GM12878 (cell line): ENCODE results near the gene GALNT15. TPM values are rescaled to one million over a fixed set of nuclear protein-coding genes. Genes with fewer than 3 reads are reported as not detected.

Experiments used
- ATAC-seq: fragments of 200-7000 bp; cut with Tn5 transposase; 3 replicates; pipeline ENCODE4 v1.9.1; 2020; ENCODE audit warnings: mild to moderate bottlenecking, moderate library complexity
- BruUV-seq: library from RNA; stranded (reverse); fragments of 400-500 nt; replicated peaks from 2 replicates; lab custom pipeline; 2021; lab: Mats Ljungman, UMichigan
- CTCF ChIA-PET: fragments of 300-600 bp; sonication (Branson Sonifier 250); formaldehyde crosslinking; extraction: SDS; loops from one replicate; lab custom pipeline; 2021; ENCODE audit warnings: inconsistent platforms; lab: Yijun Ruan, JAX
- POLR2A ChIA-PET: fragments of 350-600 bp; formaldehyde crosslinking; extraction: SDS; loops from one replicate; lab custom pipeline; 2021; ENCODE audit warnings: inconsistent platforms; lab: Charles Lee
- RAD21 ChIA-PET: fragments of 300-600 bp; sonication (Branson Sonifier 250); formaldehyde crosslinking; loops from one replicate; lab custom pipeline; 2023; ENCODE audit warnings: antibody characterized with exemption; ENCODE audit not compliant: unreplicated experiment; lab: Charles Lee
- SMC1A ChIA-PET: fragments of 300-600 bp; sonication (Branson Sonifier 250); formaldehyde crosslinking; loops from one replicate; lab custom pipeline; 2023; ENCODE audit not compliant: unreplicated experiment, uncharacterized antibody; lab: Charles Lee
- DNase-seq: peaks from one replicate; pipeline ENCODE4 v3.0.0-alpha.2; 2011; ENCODE audit warnings: low read depth, low spot score
- FAIRE-seq: peaks from 3 replicates; lab custom pipeline; 2011; peaks lifted over from hg19 to GRCh38; lab: Jason Lieb, UNC
- H2AFZ ChIP-seq: 2 replicates; pipeline ENCODE4 v1.6.0; 2011; ENCODE audit warnings: low read depth, low read length, control low read depth; ENCODE audit not compliant: control insufficient read depth
- H3K27ac ChIP-seq: 2 replicates; pipeline ENCODE4 v1.5.1; 2011; ENCODE audit warnings: control low read depth; ENCODE audit not compliant: control insufficient read depth, insufficient read depth
- H3K27me3 ChIP-seq, 2 experiments: replicated peaks in 1 of 2; 2 replicates each; pipeline versions ENCODE4 v1.6.0 to v1.6.1; 2011; ENCODE audit warnings: low read length in 1 of 2; ENCODE audit not compliant: control insufficient read depth in 2 of 2, insufficient read depth in 2 of 2
- H3K36me3 ChIP-seq, 2 experiments: 2 replicates each; pipeline ENCODE4 v1.5.1; 2011; ENCODE audit warnings: low read length in 1 of 2; ENCODE audit not compliant: control insufficient read depth in 2 of 2, insufficient read depth in 2 of 2
- H3K4me1 ChIP-seq: 2 replicates; pipeline ENCODE4 v1.6.1; 2011; ENCODE audit warnings: mild to moderate bottlenecking, low read length, moderate library complexity, mixed read lengths; ENCODE audit not compliant: control insufficient read depth, insufficient read depth
- H3K4me2 ChIP-seq: 2 replicates; pipeline ENCODE4 v1.6.0; 2011; ENCODE audit warnings: control low read depth; ENCODE audit not compliant: control insufficient read depth, insufficient read depth
- H3K4me3 ChIP-seq: fragments of 200-600 bp; sonication (generic); 2 replicates; pipeline ENCODE4 v1.5.1; 2016
- H3K79me2 ChIP-seq: 2 replicates; pipeline ENCODE4 v1.6.0; 2011; ENCODE audit warnings: low read length; ENCODE audit not compliant: control insufficient read depth, insufficient read depth
- H3K9ac ChIP-seq: 2 replicates; pipeline ENCODE4 v1.8.0; 2011; ENCODE audit warnings: low read length, control low read depth, mixed read lengths; ENCODE audit not compliant: control insufficient read depth, insufficient read depth
- H3K9me3 ChIP-seq: replicated peaks from 3 replicates; pipeline ENCODE4 v1.5.1; 2011; ENCODE audit warnings: mild to moderate bottlenecking, low read length; ENCODE audit not compliant: control insufficient read depth, insufficient read depth
- H4K20me1 ChIP-seq: 2 replicates; pipeline ENCODE4 v1.6.0; 2011; ENCODE audit not compliant: control insufficient read depth, insufficient read depth
- BCL3 ChIP-seq: IDR thresholded peaks from 2 replicates; pipeline ENCODE4 v1.6.1; 2011; ENCODE audit warnings: borderline replicate concordance, low read depth, mild to moderate bottlenecking, moderate library complexity, low read length; ENCODE audit not compliant: insufficient read depth, poor library complexity, severe bottlenecking
- CEBPB ChIP-seq, 2 experiments: fragments of 150-350 bp in 1 of 2; IDR thresholded peaks; 2 replicates each; pipeline ENCODE4 v1.6.1; 2012 to 2014; ENCODE audit warnings: low read depth in 2 of 2, low read length in 2 of 2, borderline replicate concordance in 1 of 2, inconsistent platforms in 1 of 2
- HSF1 ChIP-seq: fragments of 150-350 bp; IDR thresholded peaks from 2 replicates; pipeline ENCODE4 v1.6.1; 2014; ENCODE audit warnings: mild to moderate bottlenecking, low read depth, low read length
- KLF5 ChIP-seq: fragments of 450-650 bp; IDR thresholded peaks from 2 replicates; pipeline ENCODE4 v1.6.1; 2014; ENCODE audit warnings: mild to moderate bottlenecking; ENCODE audit not compliant: partially characterized antibody
- TCF3 ChIP-seq: IDR thresholded peaks from 2 replicates; pipeline ENCODE4 v1.6.1; 2012; ENCODE audit warnings: low read depth, mild to moderate bottlenecking, low read length, borderline replicate concordance; ENCODE audit not compliant: insufficient read depth
- WGBS: methylation state at CpG from one replicate; pipeline ENCODE4 v1.1.6; 2016; ENCODE audit warnings: low lambda C conversion rate; ENCODE audit not compliant: insufficient replicate concordance, insufficient coverage; ENCODE audit errors: missing lambda C conversion rate; 5-methylcytosine and 5-hydroxymethylcytosine counted together
- in situ Hi-C: fragments of 300-500 bp; cut with MboI; formaldehyde crosslinking; loops from 9 replicates; pipeline ENCODE4 v1.14.3; 2018; ENCODE audit warnings: mixed read lengths
- intact Hi-C: fragments of 100-400 bp; cut with micrococcal nuclease; formaldehyde crosslinking; loops from one replicate; pipeline ENCODE4 v1.14.2; 2022; ENCODE audit not compliant: unreplicated experiment
- polyA plus RNA-seq, 11 experiments: library from polyadenylated mRNA; depleted of rRNA in 4 of 11; unstranded in 6 of 11; stranded (reverse) in 5 of 11; fragments of >200 nt; fragmentation: Nextera tagmentation in 4 of 11; fragmentation: Illumina TruSeq in 1 of 11; extraction: Ambion mirVana in 4 of 11; extraction: Trizol in 1 of 11; gene quantifications; 1 replicate in 1 of 11; 2 replicates in 10 of 11; pipeline versions ENCODE4 v1.2.1 to v1.2.3, GENCODE V29; 2011 to 2016; ENCODE audit warnings: inconsistent platforms in 2 of 11, missing spikeins in 2 of 11, low read depth in 1 of 11
- total RNA-seq, 4 experiments: library from RNA; depleted of rRNA in 3 of 4; stranded (reverse); fragments of >200 nt in 3 of 4; fragmentation: Illumina TruSeq in 1 of 4; extraction: Trizol in 1 of 4; gene quantifications; 2 replicates each; pipeline versions ENCODE4 v1.2.1 to v1.2.3, GENCODE V29; 2013 to 2021
- TF ChIP-seq, protein P1 (sequence below): IDR thresholded peaks from 2 replicates; pipeline ENCODE4 v1.6.1; 2011; ENCODE audit warnings: mild to moderate bottlenecking, low read depth, low read length, moderate library complexity; ENCODE audit not compliant: insufficient replicate concordance

GALNT15 gene
- total and polyA plus RNA-seq, 10 of the 15 experiments (the other 5 are each of a cell fraction or from before 2014, with no cell fraction given) = 0.03 to 0.05 TPM; not detected in 8

- TF ChIP-seq CEBPB (IDR thresholded peaks at IDR 0.05; ENCODE audit: borderline replicate concordance in 1 of 2, low read depth in 2 of 2, low read length in 2 of 2) = no peak
- no peak for TF ChIP-seq HSF1
Observed at GRCh38 chr3:16203671-16204629, 29.5 kb downstream of the GALNT15 start (continued).

- no peaks in the 10 kb centered on the region for H3K79me2 ChIP-seq
- intact Hi-C loops (no loop called here), in situ Hi-C loops (no loop called here)
- POLR2A ChIA-PET = no interaction called here
- TF ChIP-seq BCL3 (peak; percentile 97), KLF5 (no peak), TCF3 (peak; percentile 74; the same call in 1 of the 2 replicates)
- TF ChIP-seq, protein P1, sequence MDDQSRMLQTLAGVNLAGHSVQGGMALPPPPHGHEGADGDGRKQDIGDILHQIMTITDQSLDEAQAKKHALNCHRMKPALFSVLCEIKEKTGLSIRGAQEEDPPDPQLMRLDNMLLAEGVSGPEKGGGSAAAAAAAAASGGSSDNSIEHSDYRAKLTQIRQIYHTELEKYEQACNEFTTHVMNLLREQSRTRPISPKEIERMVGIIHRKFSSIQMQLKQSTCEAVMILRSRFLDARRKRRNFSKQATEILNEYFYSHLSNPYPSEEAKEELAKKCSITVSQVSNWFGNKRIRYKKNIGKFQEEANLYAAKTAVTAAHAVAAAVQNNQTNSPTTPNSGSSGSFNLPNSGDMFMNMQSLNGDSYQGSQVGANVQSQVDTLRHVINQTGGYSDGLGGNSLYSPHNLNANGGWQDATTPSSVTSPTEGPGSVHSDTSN = peak; percentile 67
- no peak overlapping the region for H3K4me3 ChIP-seq
- no peaks in the 10 kb centered on the region; a peak in 2 of 4 replicates for H3K27me3 ChIP-seq
- no peak for FAIRE-seq
- ATAC-seq = no peak
- no peaks in the 10 kb centered on the region for H3K4me1 ChIP-seq
- H3K36me3 ChIP-seq = no peaks in the 10 kb centered on the region
- RAD21 ChIA-PET = no interaction called here
- no peak overlapping the region for H3K27ac ChIP-seq
- SMC1A ChIA-PET = no interaction called here
- H3K4me2 ChIP-seq = no peak overlapping the region
- DNase-seq = no peak
- H4K20me1 ChIP-seq = no peaks in the 10 kb centered on the region
- 83% methylated on average over 14 of the region's 14 CpGs for WGBS
- CTCF ChIA-PET = no interaction called here
- H2AFZ ChIP-seq = no peak overlapping the region
- H3K9ac ChIP-seq = no peak overlapping the region
- H3K9me3 ChIP-seq = no peaks in the 10 kb centered on the region
- no TSS peak for BruUV-seq
Observed at GRCh38 chr3:16204751-16205150, 30.3 kb downstream of the GALNT15 start.
